GM18951 (cell line): ENCODE data around the gene NDUFAF8.

ENCODE experiments used
- POLR2A ChIP-seq: IDR thresholded peaks from 4 replicates; pipeline ENCODE4 v1.6.1; 2011; ENCODE audit warnings: mild to moderate bottlenecking; ENCODE audit not compliant: insufficient read length, insufficient read depth; ENCODE audit errors: extremely low read depth
- in situ Hi-C: fragments of 300-500 bp; cut with MboI; formaldehyde crosslinking; loops from one replicate; pipeline ENCODE4 v1.12.0; 2022; ENCODE audit warnings: low sequenced_read_pairs, mixed read lengths, inconsistent platforms; ENCODE audit not compliant: unreplicated experiment

NDUFAF8 gene

GRCh38 chr17:81261582-81262336, 22.6 kb downstream of the NDUFAF8 start:
- no peak for TF ChIP-seq POLR2A
- in situ Hi-C loops: no loop called here

GRCh38 chr17:81263371-81264181, 24.5 kb downstream of the NDUFAF8 start:
- in situ Hi-C loops: no loop called here
- TF ChIP-seq POLR2A: no peak

GRCh38 chr17:81264640-81265039, 25.5 kb downstream of the NDUFAF8 start:
- in situ Hi-C loops: no loop called here
- TF ChIP-seq POLR2A: no peak

- in situ Hi-C loops: no loop called here
- TF ChIP-seq POLR2A: no peak
Observed at GRCh38 chr17:81265576-81265975, 26.5 kb downstream of the NDUFAF8 start.

GRCh38 chr17:81267390-81268067, 28.4 kb downstream of the NDUFAF8 start:
- no peak for TF ChIP-seq POLR2A
- in situ Hi-C loops: no loop called here

GRCh38 chr17:81270279-81270678, 31.2 kb downstream of the NDUFAF8 start:
- in situ Hi-C loops: no loop called here

GRCh38 chr17:81271226-81271625, 32.1 kb downstream of the NDUFAF8 start:
- no peak for TF ChIP-seq POLR2A
- in situ Hi-C loops: no loop called here

More at GRCh38 chr17:81270279-81270678, 31.2 kb downstream of the NDUFAF8 start:
- TF ChIP-seq POLR2A: no peak

GRCh38 chr17:81272616-81273015, 33.5 kb downstream of the NDUFAF8 start:
- no peak for TF ChIP-seq POLR2A

GRCh38 chr17:81273698-81274470, 34.8 kb downstream of the NDUFAF8 start:
- in situ Hi-C loops: no loop called here
- TF ChIP-seq POLR2A: no peak

More at GRCh38 chr17:81272616-81273015, 33.5 kb downstream of the NDUFAF8 start:
- in situ Hi-C loops: no loop called here

- TF ChIP-seq POLR2A: no peak
- in situ Hi-C loops: no loop called here
Observed at GRCh38 chr17:81274471-81274855, 35.3 kb downstream of the NDUFAF8 start.

GRCh38 chr17:81276781-81277180, 37.7 kb downstream of the NDUFAF8 start:
- TF ChIP-seq POLR2A: no peak
- in situ Hi-C loops: no loop called here

- in situ Hi-C loops: no loop called here
- TF ChIP-seq POLR2A: no peak
Observed at GRCh38 chr17:81277421-81277820, 38.3 kb downstream of the NDUFAF8 start.
